Mucosa of descending colon (tissue), 3 donors: ENCODE data around the gene TMEM184A. TPM values are rescaled to one million over a fixed set of nuclear protein-coding genes. Genes with fewer than 3 reads are reported as not detected.

Experiments
- ATAC-seq: fragments of 200-7000 bp; cut with Tn5 transposase; one replicate; pipeline ENCODE4 v1.9.1; 2020; ENCODE audit warnings: mild to moderate bottlenecking, moderate library complexity
- DNase-seq, 3 donors: peaks; one replicate each; pipeline ENCODE4 v3.0.0-alpha.2; 2020
- H3K36me3 ChIP-seq: fragments of 200-600 bp; one replicate; pipeline ENCODE4 v1.8.0; 2021; ENCODE audit warnings: low read depth, mild to moderate bottlenecking
- H3K4me1 ChIP-seq: fragments of 200-600 bp; one replicate; pipeline ENCODE4 v1.8.0; 2021; ENCODE audit warnings: low read depth, mild to moderate bottlenecking
- H3K4me3 ChIP-seq: fragments of 200-600 bp; one replicate; pipeline ENCODE4 v1.8.0; 2021; ENCODE audit warnings: mild to moderate bottlenecking
- H3K9me3 ChIP-seq: fragments of 200-600 bp; one replicate; pipeline ENCODE4 v1.8.0; 2021; ENCODE audit warnings: mild to moderate bottlenecking
- intact Hi-C, 2 donors: fragments of 100-400 bp; cut with DNase I in 1 of 2; cut with micrococcal nuclease in 1 of 2; formaldehyde crosslinking; loops; one replicate each; pipeline versions ENCODE4 v1.11.0 to v1.11.1; 2022; cut with DNase I, micrococcal nuclease
- total RNA-seq, 3 donors: library from RNA; stranded (reverse); fragmentation: NEBNext Ultra II Directional in 2 of 3; extraction: Animal tissue kit (Norgen Biotek cat#: 25700) in 2 of 3; gene quantifications; one replicate each; pipeline versions ENCODE4 v1.2.1 to v1.2.4, GENCODE V29; 2021 to 2023
- TF ChIP-seq, protein P1 (sequence below): fragments of 200-600 bp; IDR thresholded peaks from one replicate; pipeline ENCODE4 v1.8.0; 2022; ENCODE audit warnings: antibody characterized with exemption, mild to moderate bottlenecking
- donor health status: DM: no; HTN: no; CAD: no; lungs with moderate emphysema.
- donor health status: DM: no; HTN: no; CAD: no.
- donor health status: DM: no; HTN: yes; CAD: no.

Gene TMEM184A
- total RNA-seq, 3 donors from 2014 or later: 36.7 to 87.9 (median 66.0) TPM

DNA sequence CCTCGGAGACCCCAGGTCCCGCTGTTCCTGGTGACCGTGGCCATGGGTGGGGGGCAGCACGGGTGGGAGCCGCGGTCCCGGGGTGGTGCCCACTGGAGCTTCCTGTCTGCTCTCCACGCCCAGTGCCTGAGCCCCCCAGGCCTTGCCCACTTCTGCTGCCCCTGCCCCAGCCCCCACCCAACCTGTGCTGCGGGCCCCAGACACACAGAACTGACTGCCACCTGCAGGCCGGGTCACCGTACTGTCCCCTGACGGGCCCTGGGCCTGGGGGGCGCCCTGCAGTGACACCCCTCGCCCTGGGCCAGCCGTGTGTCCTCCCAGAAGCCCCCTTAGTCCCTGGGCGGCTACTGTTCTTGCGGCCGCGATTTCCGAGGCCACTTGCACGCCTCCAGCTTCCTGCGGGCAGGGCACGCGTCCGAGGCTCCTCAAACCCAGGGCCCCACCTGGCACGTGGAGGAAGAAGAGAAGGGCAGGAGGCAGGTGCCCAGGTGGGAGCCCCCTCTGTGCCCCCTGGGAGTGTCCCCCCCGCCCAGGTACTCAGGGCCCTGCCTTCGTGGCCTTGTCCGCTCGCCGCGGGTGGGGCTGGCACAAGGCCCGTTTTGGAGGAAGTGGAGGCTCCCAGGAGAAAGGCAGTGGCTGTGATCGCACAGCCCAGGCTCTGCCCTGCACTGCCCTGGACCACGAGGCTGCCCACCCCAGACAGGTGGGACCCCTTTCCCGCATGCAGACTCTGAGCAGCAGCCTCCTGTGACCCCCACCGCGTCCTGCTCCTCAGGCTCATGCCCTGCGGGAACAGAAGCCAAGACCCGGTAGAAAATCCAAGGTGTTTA lies 10.4 kb downstream of the TMEM184A start:
- intact Hi-C loops: no loop called here
- DNase-seq (peak in 1 of 3 donors; percentile 55), ATAC-seq (peak; percentile 39)
- H3K36me3 ChIP-seq: no peaks in the 10 kb centered on the region
- TF ChIP-seq, protein P1, sequence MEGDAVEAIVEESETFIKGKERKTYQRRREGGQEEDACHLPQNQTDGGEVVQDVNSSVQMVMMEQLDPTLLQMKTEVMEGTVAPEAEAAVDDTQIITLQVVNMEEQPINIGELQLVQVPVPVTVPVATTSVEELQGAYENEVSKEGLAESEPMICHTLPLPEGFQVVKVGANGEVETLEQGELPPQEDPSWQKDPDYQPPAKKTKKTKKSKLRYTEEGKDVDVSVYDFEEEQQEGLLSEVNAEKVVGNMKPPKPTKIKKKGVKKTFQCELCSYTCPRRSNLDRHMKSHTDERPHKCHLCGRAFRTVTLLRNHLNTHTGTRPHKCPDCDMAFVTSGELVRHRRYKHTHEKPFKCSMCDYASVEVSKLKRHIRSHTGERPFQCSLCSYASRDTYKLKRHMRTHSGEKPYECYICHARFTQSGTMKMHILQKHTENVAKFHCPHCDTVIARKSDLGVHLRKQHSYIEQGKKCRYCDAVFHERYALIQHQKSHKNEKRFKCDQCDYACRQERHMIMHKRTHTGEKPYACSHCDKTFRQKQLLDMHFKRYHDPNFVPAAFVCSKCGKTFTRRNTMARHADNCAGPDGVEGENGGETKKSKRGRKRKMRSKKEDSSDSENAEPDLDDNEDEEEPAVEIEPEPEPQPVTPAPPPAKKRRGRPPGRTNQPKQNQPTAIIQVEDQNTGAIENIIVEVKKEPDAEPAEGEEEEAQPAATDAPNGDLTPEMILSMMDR: no peak
- no peaks in the 10 kb centered on the region for H3K9me3 ChIP-seq
- H3K4me1 ChIP-seq: no peaks in the 10 kb centered on the region
- H3K4me3 ChIP-seq: no peak overlapping the region

DNA sequence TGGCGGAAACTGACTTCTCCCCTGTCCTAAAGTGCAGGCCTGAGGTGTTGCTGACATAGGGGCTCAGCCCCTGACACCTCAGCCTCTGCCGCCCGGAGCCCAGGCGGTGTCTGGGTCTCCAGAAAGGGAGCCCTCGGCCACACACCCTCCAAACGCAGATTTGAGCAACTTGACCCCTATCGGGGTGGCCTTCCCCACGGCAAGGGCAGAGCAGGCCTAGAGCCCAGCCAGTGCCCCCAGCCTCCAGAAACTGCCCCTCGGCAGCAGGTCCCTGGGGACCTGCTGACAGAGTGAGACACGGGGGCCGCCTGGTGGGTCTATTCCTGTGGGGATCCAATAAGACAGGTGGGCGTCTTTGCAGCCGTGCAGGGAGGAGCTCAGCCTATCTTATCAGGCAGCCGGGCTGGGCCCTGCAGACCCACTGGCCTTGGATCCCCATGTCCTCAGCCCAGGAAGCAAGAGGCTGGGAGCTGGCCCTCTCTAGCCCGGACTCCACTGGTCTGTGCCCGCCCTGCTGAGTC lies 11.0 kb downstream of the TMEM184A start:
- H3K36me3 ChIP-seq: no peaks in the 10 kb centered on the region
- no peaks in the 10 kb centered on the region for H3K9me3 ChIP-seq
- no peak for ATAC-seq

DNA sequence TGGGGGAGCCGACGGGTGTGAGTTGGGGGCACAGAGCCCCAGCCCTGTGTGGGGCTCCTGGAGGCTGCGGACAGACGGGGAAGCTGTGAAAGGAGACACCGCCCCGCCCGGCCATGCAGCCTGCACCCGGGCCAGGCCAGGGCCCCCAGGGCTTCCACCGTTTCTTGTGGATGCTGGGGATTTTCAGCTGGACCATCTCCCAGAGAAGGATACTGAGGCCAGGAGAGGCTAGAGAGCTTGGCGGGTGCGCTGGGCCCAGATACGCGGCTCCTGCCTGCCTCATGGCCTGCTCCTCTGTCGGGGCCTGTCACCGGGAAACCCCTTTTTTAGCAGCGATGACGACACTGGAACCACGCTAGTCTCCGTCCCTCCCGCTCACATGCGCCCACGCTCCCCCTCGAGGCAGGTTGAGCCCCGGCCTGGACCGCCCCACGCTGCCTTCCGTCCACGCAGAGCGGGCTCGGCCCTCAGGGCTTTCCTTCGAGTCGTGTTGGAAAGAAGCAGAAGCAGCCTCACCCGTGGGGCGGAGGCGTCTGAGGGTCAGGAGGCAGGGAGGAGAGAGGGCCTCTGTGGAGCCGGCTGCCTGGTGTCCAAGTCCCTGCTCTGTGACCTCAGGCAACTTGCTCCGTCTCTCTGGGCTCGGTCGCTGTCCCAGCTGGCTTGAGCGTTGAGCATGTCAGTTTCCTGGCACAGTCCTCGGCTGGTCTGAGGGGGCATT lies 11.7 kb downstream of the TMEM184A start:
- Histone ChIP-seq H3K4me1 (no peaks in the 10 kb centered on the region), H3K9me3 (no peaks in the 10 kb centered on the region), H3K4me3 (no peak overlapping the region), H3K36me3 (no peaks in the 10 kb centered on the region)
- TF ChIP-seq, protein P1: no peak
- DNase-seq: no peak
- ATAC-seq: peak; percentile 1
- intact Hi-C loops: no loop called here

More for the DNA sequence above, 11.0 kb downstream of the TMEM184A start:
- Histone ChIP-seq H3K4me3 (no peak overlapping the region), H3K4me1 (no peaks in the 10 kb centered on the region)
- DNase-seq: no peak
- intact Hi-C loops: no loop called here
- TF ChIP-seq, protein P1: no peak

DNA sequence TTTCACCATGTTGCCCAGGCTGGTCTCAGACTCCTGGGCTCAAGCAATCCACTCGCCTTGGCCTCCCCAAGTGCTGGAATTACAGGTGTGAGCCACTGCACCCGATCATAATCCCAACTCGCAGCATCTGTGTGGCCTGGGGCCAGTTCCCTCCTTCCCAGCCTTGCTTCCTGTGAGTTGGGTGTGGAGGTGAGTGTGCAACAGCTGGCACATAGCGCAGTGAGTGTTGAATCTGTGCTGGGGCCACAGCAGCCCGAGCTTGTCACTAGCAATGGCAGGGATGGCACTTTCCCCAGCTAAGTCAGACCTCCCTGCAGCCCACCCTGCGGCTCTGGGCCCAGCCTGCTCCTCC lies 12.2 kb downstream of the TMEM184A start:
- ATAC-seq (peak; percentile 44), DNase-seq (no peak)
- TF ChIP-seq, protein P1: no peak
- H3K4me3 ChIP-seq: no peak overlapping the region
- intact Hi-C loops: no loop called here
- H3K36me3 ChIP-seq: no peaks in the 10 kb centered on the region
- no peaks in the 10 kb centered on the region for H3K9me3 ChIP-seq
- H3K4me1 ChIP-seq: no peaks in the 10 kb centered on the region

DNA sequence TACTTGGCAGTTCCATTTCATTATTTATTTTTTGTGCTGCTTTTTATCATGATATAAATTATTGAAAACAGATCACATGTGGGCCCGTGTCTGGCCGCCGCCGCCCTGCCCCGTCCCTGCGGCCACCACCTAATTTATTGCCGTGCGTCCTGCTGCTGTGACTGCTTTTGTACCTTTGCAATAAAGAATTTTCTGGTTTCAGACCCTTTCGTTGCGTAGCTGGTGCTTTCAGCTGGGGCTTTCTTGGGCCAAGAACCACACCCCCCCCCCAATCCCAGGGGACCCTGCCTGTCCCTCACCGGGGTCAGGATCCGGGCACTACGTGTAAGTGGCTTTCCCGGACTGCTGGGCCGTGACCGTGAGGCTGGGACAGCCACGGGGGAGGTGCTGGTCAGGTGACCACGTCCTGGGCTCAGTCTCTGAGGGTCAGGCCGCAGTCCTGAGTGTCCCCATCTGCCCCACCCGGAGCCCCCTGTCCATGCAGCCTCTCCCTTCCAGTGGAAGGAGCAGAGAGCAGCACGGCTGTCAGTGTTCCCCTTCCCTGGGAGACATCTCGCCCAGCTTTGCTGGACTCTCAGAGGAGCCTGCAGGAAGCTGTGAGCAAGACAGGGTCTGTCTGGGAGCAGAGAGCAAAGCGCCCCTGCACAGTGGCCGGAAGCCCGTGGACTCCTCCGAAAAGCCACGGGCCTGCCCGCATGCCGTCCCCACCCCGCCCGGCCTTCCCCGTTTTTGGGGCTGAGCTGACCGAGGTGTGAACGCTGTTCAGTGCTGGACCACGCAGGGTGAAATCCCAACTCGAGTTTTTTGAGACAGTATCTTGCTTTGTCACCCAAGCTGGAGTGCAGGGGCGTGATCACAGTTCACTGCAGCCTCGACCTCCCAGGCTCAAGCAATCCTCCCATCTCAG lies 12.9 kb downstream of the TMEM184A start:
- ATAC-seq: peak; percentile 4
- Histone ChIP-seq H3K4me3 (no peak overlapping the region), H3K9me3 (no peaks in the 10 kb centered on the region), H3K36me3 (no peaks in the 10 kb centered on the region), H3K4me1 (peaks cover 2% of the 10 kb centered on the region)
- TF ChIP-seq, protein P1: no peak
- intact Hi-C loops: no loop called here
- DNase-seq: no peak
